ENCODE measurements around the gene COL2A1. TPM values are rescaled to one million over a fixed set of nuclear protein-coding genes. Genes with fewer than 3 reads are reported as not detected.

The COL2A1 gene
- total RNA-seq, 1 experiment from 2014 or later, result 211 TPM

DNA sequence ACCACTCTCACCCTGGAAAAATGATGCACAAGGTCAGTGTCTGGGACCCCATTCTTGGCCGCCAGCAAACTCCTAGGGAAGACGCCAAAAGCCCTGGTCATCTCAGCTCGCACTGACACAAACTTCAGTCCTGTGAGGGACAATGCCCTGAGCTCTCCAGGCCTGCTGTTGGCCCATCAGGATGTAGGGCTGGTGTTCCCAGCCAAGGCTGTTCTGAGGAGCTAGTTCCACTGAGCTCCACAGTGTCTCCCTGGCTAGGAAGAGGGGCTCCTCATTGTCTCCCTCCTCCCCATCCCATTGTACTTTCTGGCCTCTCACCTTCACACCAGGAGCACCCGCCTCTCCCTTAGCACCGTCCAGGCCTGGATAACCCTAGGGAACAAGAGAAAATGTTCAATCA lies 10.8 kb downstream of the COL2A1 start:
- no peak for DNase-seq
- Histone ChIP-seq H3K27ac (no peak overlapping the region), H3K27me3 (no peaks in the 10 kb centered on the region), H3K36me3 (peaks cover 34% of the 10 kb centered on the region), H3K4me1 (peaks cover 14% of the 10 kb centered on the region), H3K4me3 (no peak overlapping the region), H3K9me3 (replicated peaks) (no peaks in the 10 kb centered on the region)

DNA sequence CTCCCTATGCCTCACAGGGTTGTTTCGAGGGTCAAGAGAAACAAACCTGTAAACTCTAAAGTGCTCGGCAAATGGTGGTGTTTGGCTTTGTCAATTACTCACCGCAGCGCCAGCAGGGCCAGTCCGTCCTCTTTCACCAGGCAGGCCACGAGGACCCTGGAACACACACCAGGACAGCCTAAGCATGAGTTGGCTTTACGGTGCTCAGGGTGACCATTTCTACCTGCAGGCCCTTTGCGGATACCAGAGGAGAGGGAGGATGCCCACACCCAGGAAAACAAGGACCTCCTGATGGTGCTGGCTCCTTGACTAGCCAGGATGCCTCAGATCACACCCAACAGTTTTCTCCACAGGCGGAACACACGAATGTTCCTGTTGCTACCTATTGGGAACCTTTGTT lies 11.5 kb downstream of the COL2A1 start:
- no peaks in the 10 kb centered on the region for H3K9me3 ChIP-seq (replicated peaks)
- H3K4me1 ChIP-seq, result peaks cover 21% of the 10 kb centered on the region
- no peak overlapping the region for H3K27ac ChIP-seq
- H3K27me3 ChIP-seq, result no peaks in the 10 kb centered on the region
- peaks cover 34% of the 10 kb centered on the region for H3K36me3 ChIP-seq
- H3K4me3 ChIP-seq, result no peak overlapping the region
- no peak for DNase-seq

DNA sequence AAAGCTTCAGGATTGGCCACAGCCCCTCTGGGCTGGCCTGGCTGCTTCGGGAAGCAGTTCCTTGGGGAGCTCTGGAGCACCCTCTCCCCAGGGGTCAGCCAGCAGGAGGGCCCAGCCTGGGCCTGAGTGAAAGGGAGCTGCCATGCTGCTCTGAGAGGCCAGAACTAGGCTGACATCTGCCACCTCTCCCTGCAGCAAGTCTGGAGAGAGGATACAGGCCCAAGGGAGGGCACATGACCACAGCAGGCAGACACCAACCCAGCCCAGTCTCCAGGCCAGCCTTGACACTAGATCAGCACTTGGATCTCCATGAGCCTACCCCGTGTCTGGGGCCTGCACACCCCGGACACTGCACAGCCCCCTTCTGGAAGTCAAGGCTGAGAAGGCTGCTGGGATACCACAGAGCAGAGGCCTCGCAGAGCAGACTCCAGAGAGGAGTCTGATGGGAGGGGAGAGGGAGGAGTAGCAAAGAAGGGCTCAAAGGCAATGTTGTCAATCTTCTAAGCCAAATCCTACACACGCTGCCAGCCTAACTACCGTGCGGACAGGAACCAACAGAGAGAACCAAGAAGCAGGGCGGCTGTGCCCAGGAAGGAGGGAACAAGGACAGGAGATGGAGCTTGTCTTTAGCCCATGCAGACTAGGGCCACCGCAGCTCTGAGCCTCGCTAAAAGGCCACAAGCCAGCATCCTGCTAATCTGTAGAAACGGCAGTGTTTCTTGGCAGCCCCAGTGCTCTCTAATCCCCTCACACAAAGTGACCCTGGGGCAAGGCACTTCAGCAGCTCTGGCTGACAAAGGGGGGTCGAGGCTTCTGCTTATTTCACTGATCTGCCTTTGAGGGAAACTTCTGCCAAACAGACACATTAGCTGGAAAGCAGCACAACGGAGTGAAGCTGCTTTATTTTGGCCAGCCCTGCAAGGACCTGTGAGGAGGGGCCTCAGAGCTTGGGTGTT lies 12.9 kb downstream of the COL2A1 start:
- Histone ChIP-seq H3K27ac (no peak overlapping the region), H3K4me3 (no peak overlapping the region), H3K9me3 (replicated peaks) (no peaks in the 10 kb centered on the region), H3K27me3 (no peaks in the 10 kb centered on the region), H3K4me1 (peaks cover 22% of the 10 kb centered on the region), H3K36me3 (peaks cover 33% of the 10 kb centered on the region)
- no peak for DNase-seq

DNA sequence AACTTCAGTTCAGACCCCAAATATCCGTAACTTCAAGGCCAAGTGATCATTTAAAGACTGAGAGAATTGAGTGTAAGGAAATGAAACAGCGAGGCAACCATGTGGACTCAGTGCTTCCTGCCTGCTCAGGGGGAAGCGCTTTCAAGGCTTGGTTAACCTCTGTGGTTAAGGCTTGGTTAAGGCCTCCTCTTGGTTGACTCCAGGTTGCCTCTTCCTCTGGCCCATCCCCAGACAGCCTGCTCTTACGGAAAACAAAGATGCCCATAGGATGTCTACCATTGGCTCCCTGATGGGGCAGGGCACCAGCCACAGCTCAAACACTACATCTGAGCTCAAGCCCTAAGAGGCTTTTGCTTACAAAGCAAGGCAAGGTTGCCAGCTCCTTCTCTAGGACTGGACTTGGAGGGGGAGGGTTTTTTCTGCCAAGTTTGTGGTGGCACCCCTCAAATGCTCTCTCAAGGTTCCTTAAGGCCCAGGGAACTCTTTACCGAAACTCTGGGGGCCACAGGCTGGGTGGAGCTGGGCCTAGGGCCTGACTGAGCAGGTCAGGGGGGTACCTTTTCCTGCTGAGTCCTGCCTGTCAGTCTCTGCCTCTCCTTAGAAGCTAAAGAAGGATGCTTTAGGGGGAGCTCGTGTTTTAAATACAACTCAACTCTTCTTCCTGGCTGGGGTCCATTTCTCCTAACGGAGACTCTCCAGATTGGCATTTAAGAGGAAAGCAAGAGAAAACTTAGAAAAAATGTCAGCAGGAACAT lies 13.7 kb downstream of the COL2A1 start:
- Histone ChIP-seq H3K36me3 (peaks cover 29% of the 10 kb centered on the region), H3K4me1 (peaks cover 22% of the 10 kb centered on the region), H3K9me3 (replicated peaks) (no peaks in the 10 kb centered on the region), H3K27me3 (no peaks in the 10 kb centered on the region), H3K27ac (no peak overlapping the region), H3K4me3 (no peak overlapping the region)
- DNase-seq, result no peak

DNA sequence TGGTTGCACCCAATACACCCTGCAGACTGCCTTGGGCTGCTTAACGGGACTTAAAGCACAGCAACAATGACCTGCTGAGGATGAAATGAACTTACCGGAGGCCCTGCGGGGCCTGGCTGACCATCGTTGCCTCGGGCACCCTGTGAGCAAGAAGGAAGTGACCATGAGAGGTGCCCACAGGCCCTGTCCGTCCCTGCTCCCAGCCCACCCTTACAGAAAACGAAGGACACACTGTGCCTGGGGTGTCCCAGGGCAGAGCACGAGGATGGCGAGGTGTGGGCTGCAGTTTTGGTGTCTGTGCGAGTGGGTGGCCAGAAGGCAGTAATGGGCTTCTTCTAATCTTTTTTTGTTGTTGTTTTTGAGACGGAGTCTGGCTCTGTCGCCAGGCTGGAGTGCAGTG lies 14.6 kb downstream of the COL2A1 start:
- Histone ChIP-seq H3K4me3 (no peak overlapping the region), H3K27me3 (no peaks in the 10 kb centered on the region), H3K9me3 (replicated peaks) (no peaks in the 10 kb centered on the region), H3K36me3 (peaks cover 21% of the 10 kb centered on the region), H3K27ac (no peak overlapping the region), H3K4me1 (peaks cover 22% of the 10 kb centered on the region)
- no peak for DNase-seq

DNA sequence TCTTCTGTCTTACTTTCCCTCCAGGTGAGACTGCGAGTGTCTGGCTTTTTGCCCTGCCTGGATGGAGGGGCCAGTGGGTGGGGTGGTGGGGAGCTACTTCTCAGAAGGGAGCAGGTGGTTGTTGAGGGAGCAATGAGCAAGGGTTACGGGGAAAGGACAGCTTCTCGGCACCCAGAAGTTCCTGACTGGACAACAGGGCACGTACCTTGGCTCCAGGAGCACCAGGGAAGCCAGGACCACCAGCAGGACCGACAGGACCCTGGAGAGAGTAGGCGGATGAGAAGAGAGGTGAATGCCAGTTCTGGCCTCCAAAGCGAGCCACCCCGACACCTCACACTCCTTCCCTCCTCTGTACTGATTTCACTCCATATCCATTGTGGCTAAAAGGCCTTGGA lies 15.3 kb downstream of the COL2A1 start:
- no peaks in the 10 kb centered on the region for H3K9me3 ChIP-seq (replicated peaks)
- no peak overlapping the region for H3K4me3 ChIP-seq
- no peaks in the 10 kb centered on the region for H3K27me3 ChIP-seq
- no peak for DNase-seq
- peaks cover 25% of the 10 kb centered on the region for H3K36me3 ChIP-seq
- H3K4me1 ChIP-seq, result peaks cover 22% of the 10 kb centered on the region
- H3K27ac ChIP-seq, result peak overlapping the region; percentile 53

DNA sequence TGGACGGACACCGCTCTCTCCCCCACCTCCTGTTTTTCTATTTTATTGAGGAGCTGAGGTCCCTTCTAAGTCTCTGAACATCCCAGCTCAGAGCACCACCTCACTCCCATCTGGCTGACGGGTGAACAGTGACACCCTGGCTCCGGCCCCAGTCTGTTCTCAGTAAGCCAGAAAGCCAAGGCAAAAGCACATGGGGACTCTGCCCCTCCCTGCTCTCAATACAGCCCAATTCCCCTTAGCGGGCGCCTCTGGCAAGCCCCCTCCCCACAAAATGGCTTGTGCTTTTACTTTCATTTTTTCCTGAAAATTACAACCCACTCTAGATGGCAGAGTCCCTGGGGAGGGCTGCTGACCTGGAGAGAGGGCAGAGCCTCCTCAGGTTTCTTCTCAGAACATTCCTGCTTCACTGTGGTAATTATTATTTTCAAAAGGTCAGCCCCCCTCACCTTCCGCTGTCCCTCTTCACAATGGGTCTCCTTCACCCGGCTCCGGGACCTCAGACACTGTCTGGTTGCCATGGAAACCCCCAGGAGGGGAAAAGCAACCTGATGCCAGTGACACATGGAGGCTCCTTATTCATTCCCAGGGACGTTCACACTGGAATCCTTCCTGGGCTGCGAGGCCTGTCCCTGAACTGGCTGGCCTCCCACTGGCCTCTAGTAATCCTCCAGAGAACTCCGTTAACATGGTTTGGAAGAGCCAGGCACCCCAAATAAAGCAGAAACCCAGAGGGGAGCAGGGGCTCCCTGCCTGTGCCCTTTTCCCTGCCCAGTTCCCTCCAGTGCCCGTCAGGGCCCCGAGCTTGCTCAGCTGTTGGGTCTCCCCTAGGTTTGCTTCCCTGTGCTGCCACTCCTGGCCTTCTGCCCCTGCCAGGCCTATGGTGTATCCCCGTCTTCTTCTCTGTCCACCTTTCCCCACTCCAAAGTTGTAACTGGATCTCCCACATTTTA lies 15.9 kb downstream of the COL2A1 start:
- Histone ChIP-seq H3K4me3 (no peak overlapping the region), H3K4me1 (peaks cover 22% of the 10 kb centered on the region), H3K27me3 (no peaks in the 10 kb centered on the region), H3K9me3 (replicated peaks) (no peaks in the 10 kb centered on the region), H3K27ac (peak overlapping the region; percentile 53), H3K36me3 (peaks cover 23% of the 10 kb centered on the region)
- peak; percentile 86 for DNase-seq

DNA sequence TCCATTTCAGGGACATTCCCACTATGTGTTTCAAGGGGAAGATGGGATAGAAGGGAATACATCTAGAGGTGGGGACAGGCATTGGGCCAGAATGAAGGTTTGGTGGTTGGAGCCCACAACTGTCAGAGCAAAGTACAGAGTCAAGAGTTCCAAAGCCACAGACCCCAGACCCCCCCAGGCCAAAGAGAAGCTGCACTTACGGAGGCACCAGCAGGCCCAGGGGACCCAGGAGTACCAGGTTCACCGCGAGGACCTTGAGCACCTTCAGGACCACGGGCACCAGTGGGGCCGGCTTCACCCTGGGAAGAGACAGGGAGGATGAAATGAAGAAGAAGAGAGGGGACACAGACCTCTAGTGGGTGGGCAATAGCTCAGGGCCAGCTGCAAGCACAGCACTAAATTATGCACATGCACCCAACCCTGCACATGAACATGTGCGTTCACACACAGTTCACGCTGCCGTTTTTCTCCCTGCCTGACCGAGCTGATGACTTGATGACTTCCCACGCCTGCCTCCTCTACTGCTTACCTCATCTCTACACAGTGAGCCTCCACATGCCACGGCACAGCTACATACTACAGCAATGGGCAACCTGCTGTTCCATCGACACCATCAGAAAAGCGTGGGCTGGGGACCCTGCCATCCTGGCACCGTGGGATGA lies 16.7 kb downstream of the COL2A1 start:
- H3K4me1 ChIP-seq, result peaks cover 22% of the 10 kb centered on the region
- no peaks in the 10 kb centered on the region for H3K9me3 ChIP-seq (replicated peaks)
- DNase-seq, result no peak
- no peak overlapping the region for H3K4me3 ChIP-seq
- H3K27ac ChIP-seq, result peak overlapping the region; percentile 17; the same call in 1 of the 2 replicates
- H3K36me3 ChIP-seq, result peaks cover 19% of the 10 kb centered on the region
- no peaks in the 10 kb centered on the region for H3K27me3 ChIP-seq

DNA sequence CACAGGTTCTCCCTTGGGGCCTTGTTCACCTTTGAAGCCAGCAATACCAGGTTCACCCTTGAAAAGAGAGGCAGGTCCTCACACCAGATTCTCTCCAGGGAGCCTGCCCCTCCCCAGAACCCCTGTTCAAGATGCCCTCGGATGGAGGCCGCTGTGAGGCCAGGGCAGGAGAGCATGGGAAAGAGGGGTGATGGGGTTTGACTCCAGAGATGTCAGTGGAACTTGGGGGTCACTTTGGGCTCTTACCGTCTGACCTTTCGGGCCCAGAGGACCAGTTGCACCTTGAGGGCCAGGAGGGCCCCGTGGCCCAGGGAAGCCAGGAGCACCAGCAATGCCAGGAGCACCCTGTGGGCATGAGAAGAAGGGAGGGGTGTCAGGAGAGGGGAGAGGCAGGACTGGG lies 17.4 kb downstream of the COL2A1 start:
- Histone ChIP-seq H3K27me3 (no peaks in the 10 kb centered on the region), H3K36me3 (peaks cover 16% of the 10 kb centered on the region; the same call in 1 of the 2 replicates), H3K9me3 (replicated peaks) (no peaks in the 10 kb centered on the region), H3K4me3 (no peak overlapping the region), H3K4me1 (peaks cover 22% of the 10 kb centered on the region), H3K27ac (no peak overlapping the region)
- DNase-seq, result no peak

DNA sequence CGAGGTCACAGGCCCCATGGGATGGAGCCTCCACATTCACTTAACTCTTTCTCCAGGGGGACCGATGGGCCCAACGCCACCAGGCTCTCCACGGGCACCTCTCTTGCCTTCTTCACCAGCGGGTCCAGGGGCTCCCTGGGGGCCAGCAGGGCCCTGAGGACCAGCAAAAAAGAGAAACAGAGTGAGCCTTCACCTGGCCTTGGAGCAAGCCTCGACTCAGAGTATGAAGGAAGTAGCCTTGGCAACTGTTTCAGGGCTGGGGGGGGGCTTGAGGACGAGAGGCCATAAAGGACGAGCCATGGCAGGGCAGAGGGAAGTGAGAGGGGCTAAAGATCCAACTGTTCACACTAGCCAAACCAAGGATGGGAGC lies 18.0 kb downstream of the COL2A1 start:
- no peaks in the 10 kb centered on the region for H3K9me3 ChIP-seq (replicated peaks)
- H3K27me3 ChIP-seq, result no peaks in the 10 kb centered on the region
- H3K36me3 ChIP-seq, result peaks cover 20% of the 10 kb centered on the region; the same call in 1 of the 2 replicates
- H3K27ac ChIP-seq, result no peak overlapping the region
- peaks cover 22% of the 10 kb centered on the region for H3K4me1 ChIP-seq
- no peak overlapping the region for H3K4me3 ChIP-seq
- DNase-seq, result no peak

DNA sequence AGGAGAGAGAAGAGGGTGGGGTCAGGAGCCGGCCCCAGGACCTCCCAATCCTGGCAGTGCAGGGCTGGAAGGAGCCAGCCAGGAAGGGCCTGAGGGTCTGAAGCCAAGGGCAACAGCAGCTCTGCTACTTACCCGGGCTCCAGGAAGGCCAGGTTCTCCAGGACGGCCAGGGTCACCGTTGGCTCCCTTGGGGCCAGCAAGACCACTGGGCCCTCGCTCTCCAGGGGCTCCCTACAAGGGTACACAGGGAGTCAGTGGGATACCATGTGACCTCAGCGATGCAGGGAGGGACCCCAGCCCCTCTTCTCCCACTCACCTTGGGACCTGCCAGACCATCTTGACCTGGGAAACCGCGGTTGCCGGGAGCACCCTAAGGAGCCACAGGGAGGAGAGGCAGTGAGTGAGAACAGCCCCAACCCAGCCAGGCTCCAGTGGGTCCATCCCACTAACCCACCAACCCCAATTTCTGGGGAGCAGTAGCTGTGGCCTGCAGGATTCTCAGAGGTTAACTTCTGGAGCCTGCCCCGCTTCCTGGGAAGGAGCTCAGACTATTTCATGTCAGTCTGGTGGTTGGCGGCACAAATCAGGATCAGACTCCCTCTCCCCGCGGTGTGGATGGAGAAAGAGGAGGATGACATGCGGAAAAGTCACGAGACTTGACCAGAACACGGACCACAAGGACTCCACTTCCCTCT lies 18.5 kb downstream of the COL2A1 start:
- Histone ChIP-seq H3K4me1 (peaks cover 22% of the 10 kb centered on the region), H3K27me3 (no peaks in the 10 kb centered on the region), H3K9me3 (replicated peaks) (no peaks in the 10 kb centered on the region), H3K27ac (no peak overlapping the region), H3K4me3 (no peak overlapping the region), H3K36me3 (peaks cover 21% of the 10 kb centered on the region; the same call in 1 of the 2 replicates)
- no peak for DNase-seq

DNA sequence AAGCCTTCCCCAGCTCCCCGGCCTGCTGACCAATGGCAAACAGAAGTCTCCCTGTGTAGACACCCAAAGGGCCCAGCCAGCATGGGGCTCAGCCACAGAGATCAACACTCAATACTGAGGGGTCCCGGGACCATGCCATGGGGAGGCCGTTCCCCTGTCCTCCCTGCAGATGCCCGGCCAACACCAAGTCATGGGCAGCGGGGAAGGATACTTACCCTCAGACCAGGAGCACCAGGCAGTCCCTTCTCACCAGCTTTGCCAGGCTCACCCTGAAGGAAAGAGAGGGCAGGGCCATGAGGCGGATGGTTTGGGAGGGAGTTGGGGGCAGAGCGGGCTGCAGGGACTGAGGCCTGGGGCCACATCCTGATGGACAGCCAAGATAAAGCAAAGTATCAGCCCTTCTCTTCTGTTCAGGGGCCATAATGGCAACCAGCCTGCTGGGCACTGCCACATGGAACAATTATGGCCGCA lies 19.9 kb downstream of the COL2A1 start:
- no peak for DNase-seq
- Histone ChIP-seq H3K27me3 (no peaks in the 10 kb centered on the region), H3K4me1 (peaks cover 17% of the 10 kb centered on the region), H3K36me3 (peaks cover 16% of the 10 kb centered on the region; the same call in 1 of the 2 replicates), H3K4me3 (no peak overlapping the region), H3K27ac (no peak overlapping the region), H3K9me3 (replicated peaks) (no peaks in the 10 kb centered on the region)

DNA sequence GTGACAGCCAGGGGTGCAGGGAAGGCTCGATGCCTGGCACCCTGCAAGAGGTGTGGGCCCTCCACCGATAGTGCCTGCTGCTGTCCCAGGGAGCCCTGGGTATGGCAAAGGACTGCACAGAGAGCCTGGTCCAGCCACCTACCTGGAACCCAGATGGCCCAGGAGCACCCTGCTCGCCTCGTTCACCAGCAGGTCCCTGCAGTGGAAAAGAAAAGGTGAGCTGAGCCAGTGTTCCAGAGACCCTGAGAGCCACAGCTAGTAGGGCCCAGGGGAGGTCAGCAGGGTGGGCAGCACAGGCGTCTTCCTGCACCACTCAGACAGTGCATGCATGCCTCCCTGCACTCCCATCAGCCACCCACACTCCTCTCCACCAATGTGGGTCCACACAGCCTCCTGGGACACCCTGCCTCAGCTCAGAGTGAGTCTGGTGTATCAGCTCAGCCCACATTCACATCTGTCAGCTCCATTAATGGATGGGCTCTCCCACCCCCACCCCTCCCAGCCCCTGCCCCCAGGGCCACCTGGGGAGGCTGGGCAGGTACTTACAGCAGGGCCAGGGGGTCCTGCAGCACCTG lies 20.6 kb downstream of the COL2A1 start:
- Histone ChIP-seq H3K27me3 (no peaks in the 10 kb centered on the region), H3K4me3 (no peak overlapping the region), H3K4me1 (peaks cover 9% of the 10 kb centered on the region), H3K27ac (no peak overlapping the region), H3K36me3 (peaks cover 16% of the 10 kb centered on the region; the same call in 1 of the 2 replicates), H3K9me3 (replicated peaks) (no peaks in the 10 kb centered on the region)
- DNase-seq, result no peak
